PC-9 (cell line): ENCODE data around the gene ACY1. TPM values are rescaled to one million over a fixed set of nuclear protein-coding genes. Genes with fewer than 3 reads are reported as not detected.

ENCODE experiments used
- BruUV-seq: library from RNA; stranded (reverse); fragments of 400-500 nt; replicated peaks from 2 replicates; lab custom pipeline; 2021; lab: Mats Ljungman, UMichigan
- CTCF ChIA-PET: fragments of 300-600 bp; sonication (Branson Sonifier 250); formaldehyde crosslinking; loops from one replicate; lab custom pipeline; 2022; ENCODE audit warnings: antibody characterized with exemption; lab: Charles Lee
- POLR2A ChIA-PET: fragments of 300-600 bp; sonication (Branson Sonifier 250); formaldehyde crosslinking; loops from one replicate; lab custom pipeline; 2022; ENCODE audit warnings: antibody characterized with exemption; ENCODE audit not compliant: unreplicated experiment; lab: Charles Lee
- DNase-seq, 2 experiments: peaks; one replicate each; pipeline versions ENCODE4 v3.0.0 to v3.0.0-alpha.2; 2015 to 2022; ENCODE audit warnings: mixed read lengths in 1 of 2
- H2AFZ ChIP-seq: fragments of 200-600 bp; sonication (generic); 2 replicates; pipeline ENCODE4 v1.8.1; 2017; ENCODE audit warnings: antibody characterized with exemption
- H3F3A ChIP-seq: fragments of 200-600 bp; sonication (generic); 2 replicates; pipeline ENCODE4 v1.8.1; 2017; ENCODE audit warnings: antibody characterized with exemption, mild to moderate bottlenecking, low read depth; ENCODE audit not compliant: insufficient read depth
- H3K27ac ChIP-seq: fragments of 200-600 bp; sonication (generic); 2 replicates; pipeline ENCODE4 v1.6.1; 2016; ENCODE audit warnings: mixed run types
- H3K27me3 ChIP-seq: fragments of 200-600 bp; sonication (generic); 2 replicates; pipeline ENCODE4 v1.6.1; 2016; ENCODE audit warnings: low read depth, mixed run types; ENCODE audit not compliant: insufficient read depth
- H3K36me3 ChIP-seq: fragments of 200-600 bp; sonication (generic); 2 replicates; pipeline ENCODE4 v1.6.1; 2016; ENCODE audit warnings: low read depth, mixed run types
- H3K4me1 ChIP-seq: fragments of 200-600 bp; sonication (generic); replicated peaks from 2 replicates; pipeline ENCODE4 v1.6.1; 2016; ENCODE audit warnings: mixed run types; ENCODE audit not compliant: insufficient read depth
- H3K4me2 ChIP-seq: fragments of 200-600 bp; sonication (generic); 2 replicates; pipeline ENCODE4 v1.6.1; 2017; ENCODE audit warnings: mixed run types
- H3K4me3 ChIP-seq: fragments of 200-600 bp; sonication (generic); 2 replicates; pipeline ENCODE4 v1.6.1; 2016; ENCODE audit warnings: mixed run types
- H3K79me2 ChIP-seq: fragments of 200-600 bp; sonication (generic); 2 replicates; pipeline ENCODE4 v1.6.1; 2017; ENCODE audit warnings: low read depth, mixed run types
- H3K9me2 ChIP-seq: fragments of 200-600 bp; sonication (generic); 2 replicates; pipeline ENCODE4 v1.8.1; 2017; ENCODE audit warnings: mild to moderate bottlenecking; ENCODE audit not compliant: insufficient read depth
- H3K9me3 ChIP-seq: fragments of 200-600 bp; sonication (generic); 2 replicates; pipeline ENCODE4 v1.8.1; 2016; ENCODE audit warnings: low read depth; ENCODE audit not compliant: insufficient read depth
- H4K20me1 ChIP-seq: fragments of 200-600 bp; sonication (generic); 2 replicates; pipeline ENCODE4 v1.8.1; 2017; ENCODE audit not compliant: insufficient read depth
- EZH2 ChIP-seq: fragments of 200-600 bp; sonication (generic); IDR thresholded peaks from 2 replicates; pipeline ENCODE4 v1.8.0; 2017; ENCODE audit warnings: antibody characterized with exemption, low read depth
- intact Hi-C: fragments of 100-400 bp; cut with micrococcal nuclease; formaldehyde crosslinking; loops from one replicate; pipeline ENCODE4 v1.10.0; 2022; ENCODE audit not compliant: unreplicated experiment
- total RNA-seq: library from RNA; stranded (reverse); gene quantifications from 2 replicates; pipeline ENCODE4 v1.2.3, GENCODE V29; 2021
- TF ChIP-seq, protein P1 (sequence below): fragments of 200-600 bp; sonication (generic); conservative IDR thresholded peaks from 2 replicates; pipeline ENCODE4 v1.6.1; 2017; ENCODE audit warnings: mixed run types, antibody characterized with exemption, mild to moderate bottlenecking, moderate library complexity

The ACY1 gene
- total RNA-seq, 1 experiment from 2014 or later, result 52.2 TPM

DNA sequence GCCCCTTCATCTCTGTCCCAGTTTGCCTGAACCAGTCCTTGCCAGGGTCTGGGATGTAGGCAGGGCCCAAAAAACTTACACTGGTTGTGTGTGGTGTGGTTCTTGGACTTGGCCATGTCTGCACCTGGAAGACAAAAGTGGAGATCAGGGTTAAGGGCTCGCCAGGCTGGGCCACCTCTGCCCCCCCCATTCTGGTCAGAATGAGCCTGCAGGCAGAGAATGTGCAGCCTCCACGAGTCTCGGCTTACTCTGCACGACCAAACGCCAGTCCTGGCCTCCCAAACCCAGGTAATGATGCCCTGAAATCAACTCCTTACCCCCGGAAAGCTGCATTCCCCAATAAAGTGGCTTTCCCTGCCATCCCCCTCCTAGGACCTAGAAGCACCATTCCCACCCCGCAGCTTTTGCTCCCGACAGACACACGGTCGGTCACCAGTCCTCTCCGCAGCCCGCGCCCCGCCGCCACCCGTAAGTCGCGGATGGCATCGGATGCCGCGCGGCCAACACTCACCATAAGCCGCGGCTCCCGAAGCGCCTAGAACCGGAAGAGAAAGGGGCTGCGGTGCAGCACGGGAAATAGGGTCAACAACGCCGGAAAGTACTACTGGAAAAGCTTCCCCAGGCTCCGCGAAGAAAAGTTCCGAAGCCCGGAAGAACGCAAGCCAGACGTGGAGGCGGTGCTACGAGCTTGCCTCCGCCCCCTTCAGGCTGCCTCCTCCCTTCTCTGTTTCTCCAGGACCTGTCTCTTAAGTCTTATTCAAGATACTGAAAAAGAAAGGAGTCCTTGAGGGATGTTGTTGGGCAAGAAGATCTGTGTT is 12.2 kb downstream of the ACY1 start, which contains the start of gene RPL29:
Gene RPL29 (minus strand): TSS at position 550 of the 818 bp plus-strand sequence. CDS start 434 bp downstream, at position 116.
- Histone ChIP-seq H3K4me3 (peak within 1 kb of the TSS; percentile 100), H3K4me2 (peak within 1 kb of the TSS; percentile 100), H4K20me1 (0 out of 2 replicates have a peak, but pooled peaks cover 10% of the 10 kb centered on the region), H2AFZ (0 out of 2 replicates have a peak within 1 kb of the TSS, but pooled peaks have one; percentile 75), H3K79me2 (peaks cover 35% of the 10 kb centered on the region), H3K9me3 (no peaks in the 10 kb centered on the region), H3K27me3 (no peaks in the 10 kb centered on the region), H3K27ac (peak within 1 kb of the TSS; percentile 95), H3K4me1 (peaks cover 20% of the 10 kb centered on the region), H3F3A (peaks cover 59% of the 10 kb centered on the region), H3K36me3 (peaks cover 24% of the 10 kb centered on the region), H3K9me2 (no peaks in the 10 kb centered on the region)
- intact Hi-C loops, result loop anchor here (1.0 kb wide), 1 partner anchor 53 kb away; the partner anchor contains the start of gene PARP3
- BruUV-seq, result no TSS peak
- DNase-seq, result peak; percentile 80 to 90
- CTCF ChIA-PET, result interaction anchor here (0.7 to 1.0 kb wide), 2 partner anchors 58 to 223 kb away, joined by 4 to 16 read pairs; no protein-coding TSS in a partner anchor
- TF ChIP-seq EZH2, result no peak
- TF ChIP-seq, protein P1, sequence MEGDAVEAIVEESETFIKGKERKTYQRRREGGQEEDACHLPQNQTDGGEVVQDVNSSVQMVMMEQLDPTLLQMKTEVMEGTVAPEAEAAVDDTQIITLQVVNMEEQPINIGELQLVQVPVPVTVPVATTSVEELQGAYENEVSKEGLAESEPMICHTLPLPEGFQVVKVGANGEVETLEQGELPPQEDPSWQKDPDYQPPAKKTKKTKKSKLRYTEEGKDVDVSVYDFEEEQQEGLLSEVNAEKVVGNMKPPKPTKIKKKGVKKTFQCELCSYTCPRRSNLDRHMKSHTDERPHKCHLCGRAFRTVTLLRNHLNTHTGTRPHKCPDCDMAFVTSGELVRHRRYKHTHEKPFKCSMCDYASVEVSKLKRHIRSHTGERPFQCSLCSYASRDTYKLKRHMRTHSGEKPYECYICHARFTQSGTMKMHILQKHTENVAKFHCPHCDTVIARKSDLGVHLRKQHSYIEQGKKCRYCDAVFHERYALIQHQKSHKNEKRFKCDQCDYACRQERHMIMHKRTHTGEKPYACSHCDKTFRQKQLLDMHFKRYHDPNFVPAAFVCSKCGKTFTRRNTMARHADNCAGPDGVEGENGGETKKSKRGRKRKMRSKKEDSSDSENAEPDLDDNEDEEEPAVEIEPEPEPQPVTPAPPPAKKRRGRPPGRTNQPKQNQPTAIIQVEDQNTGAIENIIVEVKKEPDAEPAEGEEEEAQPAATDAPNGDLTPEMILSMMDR, result no peak; the same call in 1 of the 2 replicates
- POLR2A ChIA-PET, result interaction anchor here (0.5 to 0.9 kb wide), 6 partner anchors 13 to 1379 kb away, joined by 3 to 8 read pairs (median 4); partner anchors contain the start of genes ACY1 and RRP9

DNA sequence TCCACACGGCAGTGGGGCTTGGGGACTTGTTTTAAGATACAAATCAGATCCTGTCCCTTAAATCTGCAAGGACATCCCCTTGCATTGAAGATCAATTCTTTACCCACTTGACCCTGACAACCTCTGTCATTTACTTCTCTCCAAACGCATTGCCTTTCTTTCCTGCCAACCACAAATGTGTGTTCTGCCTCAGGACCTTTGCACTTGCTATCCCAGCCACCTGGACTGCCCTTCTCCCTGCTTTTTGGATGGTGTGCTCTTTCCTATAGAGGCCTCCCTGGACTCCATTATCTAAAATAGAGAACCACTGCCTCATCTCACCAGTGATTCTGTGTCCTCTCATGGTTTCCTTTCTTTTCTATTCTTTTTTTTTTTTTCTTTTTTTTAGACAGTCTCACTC is 13.8 kb downstream of the ACY1 start:
- TF ChIP-seq, protein P1, result no peak
- no peak for TF ChIP-seq EZH2
- H3K79me2 ChIP-seq, result peaks cover 34% of the 10 kb centered on the region
- H3K4me2 ChIP-seq, result no peak overlapping the region
- H3K4me1 ChIP-seq, result peaks cover 24% of the 10 kb centered on the region
- H3K9me2 ChIP-seq, result no peaks in the 10 kb centered on the region
- peaks cover 46% of the 10 kb centered on the region for H3F3A ChIP-seq
- H3K4me3 ChIP-seq, result no peak overlapping the region
- intact Hi-C loops, result no loop called here
- no peak overlapping the region for H3K27ac ChIP-seq
- ChIA-PET POLR2A (interaction anchor here (0.6 kb wide), 2 partner anchors 17 to 674 kb away, joined by 3 read pairs; no protein-coding TSS in a partner anchor), CTCF (interaction anchor here (0.6 kb wide), 1 partner anchor 239 kb away, joined by 3 read pairs; no protein-coding TSS in a partner anchor)
- H3K9me3 ChIP-seq, result no peaks in the 10 kb centered on the region
- H4K20me1 ChIP-seq, result 0 out of 2 replicates have a peak, but pooled peaks cover 4% of the 10 kb centered on the region
- H3K27me3 ChIP-seq, result no peaks in the 10 kb centered on the region
- BruUV-seq, result no TSS peak
- DNase-seq, result no peak
- H3K36me3 ChIP-seq, result peaks cover 23% of the 10 kb centered on the region
- no peak overlapping the region for H2AFZ ChIP-seq

DNA sequence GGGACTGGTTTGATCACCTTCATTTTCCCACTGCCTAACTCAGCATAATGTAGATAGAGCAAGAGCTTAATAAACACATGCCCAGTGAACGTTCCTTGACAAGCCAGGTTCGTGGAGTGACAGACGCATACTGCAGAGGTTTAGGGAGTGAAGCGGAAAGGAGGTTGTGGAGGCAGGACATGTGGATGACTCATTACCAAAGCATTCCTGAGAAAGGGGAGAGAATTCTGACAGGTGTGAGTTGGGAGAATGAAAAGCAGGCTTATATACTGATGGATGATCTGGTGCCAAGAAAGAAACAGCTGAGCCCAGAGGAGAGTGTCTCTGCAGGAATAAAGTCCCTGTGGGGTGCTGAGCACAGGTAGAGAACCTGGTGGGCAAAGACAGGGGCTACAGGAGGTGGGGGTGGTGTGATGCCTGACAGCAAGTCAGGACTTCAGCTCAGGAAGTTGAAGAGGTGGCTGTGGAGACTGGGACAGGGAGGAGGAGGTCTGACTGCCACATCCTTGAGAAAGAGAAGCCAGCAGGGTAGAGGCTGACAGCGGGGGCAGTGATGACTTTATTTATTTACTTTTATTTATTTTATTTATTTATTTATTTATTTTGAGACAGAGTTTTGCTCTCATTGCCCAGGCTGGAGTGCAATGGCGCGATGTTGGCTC is 14.7 kb downstream of the ACY1 start:
- BruUV-seq, result no TSS peak
- intact Hi-C loops, result loop anchor here (1.0 to 2.0 kb wide), 2 partner anchors 59 to 219 kb away; partner anchors contain the start of gene DUSP7

More for the DNA sequence above, 14.7 kb downstream of the ACY1 start:
- no peaks in the 10 kb centered on the region for H3K9me3 ChIP-seq
- no peaks in the 10 kb centered on the region for H4K20me1 ChIP-seq
- POLR2A ChIA-PET, result interaction anchor here (0.6 kb wide), 2 partner anchors 16 to 673 kb away, joined by 3 read pairs; no protein-coding TSS in a partner anchor
- no peaks in the 10 kb centered on the region for H3K9me2 ChIP-seq
- TF ChIP-seq, protein P1, result no peak
- TF ChIP-seq EZH2, result no peak
- H3K36me3 ChIP-seq, result peaks cover 15% of the 10 kb centered on the region
- H3K27ac ChIP-seq, result 0 out of 2 replicates have a peak overlapping the region, but pooled peaks have one; percentile 5
- peaks cover 24% of the 10 kb centered on the region for H3K4me1 ChIP-seq
- CTCF ChIA-PET, result no interaction called here
- peak; percentile 53 to 85 for DNase-seq
- H3K27me3 ChIP-seq, result no peaks in the 10 kb centered on the region
- H2AFZ ChIP-seq, result no peak overlapping the region
- no peak overlapping the region for H3K4me3 ChIP-seq
- peak overlapping the region; percentile 58 for H3K4me2 ChIP-seq
- peaks cover 25% of the 10 kb centered on the region for H3K79me2 ChIP-seq
- peaks cover 37% of the 10 kb centered on the region for H3F3A ChIP-seq
